Glutamatergic neuron (in vitro differentiated cells): Measurements from ENCODE around the gene PODXL2. TPM values are rescaled to one million over a fixed set of nuclear protein-coding genes. Genes with fewer than 3 reads are reported as not detected.

ENCODE experiments used
- DNase-seq: peaks from one replicate; pipeline ENCODE4 v3.0.0; 2022
- H3K27ac Mint-ChIP-seq: one replicate; pipeline ENCODE4 v1.8.0; 2020; ENCODE audit warnings: mild to moderate bottlenecking, mixed read lengths, inconsistent platforms; ENCODE audit not compliant: unreplicated experiment
- H3K27me3 Mint-ChIP-seq: one replicate; pipeline ENCODE4 v1.8.0; 2020; ENCODE audit warnings: mild to moderate bottlenecking, moderate library complexity, mixed read lengths, inconsistent platforms; ENCODE audit not compliant: unreplicated experiment
- H3K36me3 Mint-ChIP-seq: one replicate; pipeline ENCODE4 v1.8.0; 2020; ENCODE audit warnings: mild to moderate bottlenecking, mixed read lengths, inconsistent platforms; ENCODE audit not compliant: unreplicated experiment
- H3K4me1 Mint-ChIP-seq: one replicate; pipeline ENCODE4 v1.8.0; 2020; ENCODE audit warnings: mild to moderate bottlenecking, low read depth, mixed read lengths, inconsistent platforms; ENCODE audit not compliant: unreplicated experiment
- H3K4me3 Mint-ChIP-seq: one replicate; pipeline ENCODE4 v1.8.0; 2020; ENCODE audit warnings: mild to moderate bottlenecking, mixed read lengths, inconsistent platforms; ENCODE audit not compliant: unreplicated experiment
- H3K9me3 Mint-ChIP-seq: one replicate; pipeline ENCODE4 v1.8.0; 2020; ENCODE audit warnings: mild to moderate bottlenecking, moderate library complexity, mixed read lengths, inconsistent platforms; ENCODE audit not compliant: unreplicated experiment
- CTCF ChIP-seq: fragments of 200-600 bp; sonication (generic); IDR thresholded peaks from one replicate; pipeline ENCODE4 v1.5.0; 2021; ENCODE audit not compliant: partially characterized antibody, unreplicated experiment
- total RNA-seq: library from RNA; stranded (reverse); fragmentation: NEBNext Ultra II Directional; extraction: Animal tissue kit (Norgen Biotek cat#: 25700); gene quantifications from one replicate; pipeline ENCODE4 v1.2.1, GENCODE V29; 2021; ENCODE audit not compliant: unreplicated experiment

PODXL2 gene
- total RNA-seq, 1 donor from 2014 or later: 139 TPM

DNA sequence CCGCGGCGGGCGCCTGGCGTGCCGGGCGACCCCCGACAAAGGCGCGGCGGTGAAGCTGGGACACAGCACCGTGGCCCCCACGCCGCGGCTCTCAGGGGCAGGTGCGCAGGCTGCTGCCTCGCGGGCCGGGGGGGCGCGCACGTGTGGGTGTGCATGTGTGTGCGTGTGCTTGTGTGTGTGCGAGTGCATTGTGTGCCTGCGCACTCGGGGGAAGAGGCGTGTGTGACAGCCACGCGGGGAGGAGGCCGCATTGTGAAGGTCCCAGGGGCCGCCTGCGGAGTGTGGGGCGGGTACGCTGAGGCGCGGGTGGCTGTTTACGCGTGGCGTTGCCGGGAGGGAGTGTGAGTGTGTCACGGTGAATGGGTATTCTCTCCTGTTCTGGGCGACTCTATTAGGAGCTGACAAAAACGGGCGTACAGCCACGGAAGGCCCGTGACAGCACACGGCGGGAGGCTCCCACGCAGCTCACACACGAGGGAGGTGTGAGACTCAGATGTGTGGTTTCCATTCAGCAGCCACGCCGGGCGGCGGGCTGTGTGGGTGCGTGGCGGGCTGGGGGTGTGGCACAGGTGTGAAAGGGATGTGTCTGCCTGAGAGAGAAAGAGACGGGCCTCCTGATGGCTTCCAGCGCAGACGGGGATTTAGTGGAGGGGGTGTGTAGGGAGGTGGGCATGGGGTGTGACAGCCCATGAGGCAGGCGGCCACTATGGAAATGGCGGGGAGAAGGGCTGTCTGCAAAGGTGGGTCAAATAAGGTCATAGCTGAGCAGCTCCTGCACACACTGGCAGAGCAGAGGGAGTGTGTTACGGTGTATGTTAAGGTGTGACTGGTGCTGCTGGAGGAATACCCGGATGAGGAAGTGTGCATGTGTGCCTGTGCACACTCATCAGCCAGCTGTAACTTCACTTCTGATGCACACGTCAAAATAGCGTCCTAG lies 750 bp downstream of the PODXL2 start:
- TF ChIP-seq CTCF: no peak
- H3K9me3 Mint-ChIP-seq: peaks cover 20% of the 10 kb centered on the region
- H3K36me3 Mint-ChIP-seq: peaks cover 3% of the 10 kb centered on the region
- peak overlapping the region; percentile 93 for H3K4me3 Mint-ChIP-seq
- peak overlapping the region; percentile 88 for H3K27ac Mint-ChIP-seq
- H3K4me1 Mint-ChIP-seq: peaks cover 25% of the 10 kb centered on the region
- DNase-seq: peak; percentile 36
- H3K27me3 Mint-ChIP-seq: peaks cover 16% of the 10 kb centered on the region

- Mint-ChIP-seq H3K27ac (peak overlapping the region; percentile 88), H3K27me3 (peaks cover 16% of the 10 kb centered on the region), H3K36me3 (peaks cover 3% of the 10 kb centered on the region), H3K4me1 (peaks cover 27% of the 10 kb centered on the region), H3K4me3 (peak overlapping the region; percentile 93), H3K9me3 (peaks cover 20% of the 10 kb centered on the region)
- no peak for TF ChIP-seq CTCF
- DNase-seq: peak; percentile 48
Measured at GRCh38 chr3:127630811-127631714, 2.1 kb downstream of the PODXL2 start.

DNA sequence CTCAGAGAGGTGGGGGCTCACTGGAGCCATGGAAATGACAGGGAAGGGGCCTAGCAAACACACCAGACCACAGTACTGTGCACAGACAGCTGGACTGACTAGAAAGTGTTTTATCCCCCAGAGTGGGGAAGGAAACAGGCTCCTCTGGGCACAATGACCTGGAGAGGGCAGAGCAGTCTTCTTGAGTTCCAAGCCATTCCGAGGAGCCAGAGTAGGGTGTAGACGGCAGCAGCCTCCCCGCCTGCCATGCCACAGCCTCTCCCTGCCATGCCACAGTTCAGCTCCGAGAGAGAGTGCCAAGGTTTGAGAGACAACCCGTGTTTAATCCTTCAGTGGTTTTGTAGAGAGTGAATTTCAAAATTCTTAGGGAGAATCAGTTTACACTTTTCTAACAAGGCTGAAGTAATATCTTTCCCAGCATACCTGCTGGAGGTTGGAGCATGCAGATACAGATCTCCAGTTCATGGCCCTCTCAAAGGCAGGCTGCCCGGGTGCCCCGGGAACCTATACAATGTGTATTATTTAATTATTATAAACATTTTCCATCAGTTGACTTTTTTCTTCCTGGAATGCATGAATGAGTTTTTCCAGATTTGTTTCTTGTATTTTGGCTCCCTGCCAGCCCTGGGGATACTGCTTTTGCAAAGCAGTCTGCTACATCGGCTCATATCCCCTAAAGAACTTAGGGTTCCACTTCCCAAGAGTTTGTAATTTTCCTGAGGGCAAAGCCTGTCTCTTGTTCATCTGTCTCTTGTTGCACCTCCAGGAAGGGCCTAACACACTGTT lies 3.2 kb downstream of the PODXL2 start:
- Mint-ChIP-seq H3K27me3 (peaks cover 16% of the 10 kb centered on the region), H3K27ac (peak overlapping the region; percentile 13), H3K4me3 (peak overlapping the region; percentile 93), H3K4me1 (peaks cover 28% of the 10 kb centered on the region), H3K36me3 (peaks cover 3% of the 10 kb centered on the region), H3K9me3 (peaks cover 20% of the 10 kb centered on the region)
- TF ChIP-seq CTCF: no peak
- no peak for DNase-seq

DNA sequence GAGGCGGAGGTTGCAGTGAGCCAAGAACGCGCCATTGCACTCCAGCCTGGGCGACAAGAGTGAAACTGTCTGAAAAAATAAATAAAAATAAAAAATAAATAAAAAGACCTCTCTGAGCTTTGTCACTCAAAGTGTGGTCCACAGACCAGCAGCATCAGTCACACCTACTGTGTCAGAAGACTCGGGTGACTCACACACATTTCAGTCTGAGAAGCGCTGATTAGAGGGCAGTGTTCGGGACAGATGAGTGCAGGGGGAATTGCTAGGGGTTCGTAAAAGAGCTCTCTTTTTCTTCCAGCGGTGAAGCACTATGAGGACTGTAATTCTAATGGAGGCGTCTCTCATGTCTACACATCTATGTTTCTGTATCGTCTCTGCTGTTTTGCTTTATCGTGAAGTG lies 5.7 kb downstream of the PODXL2 start:
- H3K4me1 Mint-ChIP-seq: peaks cover 33% of the 10 kb centered on the region
- H3K9me3 Mint-ChIP-seq: peaks cover 13% of the 10 kb centered on the region
- peaks cover 8% of the 10 kb centered on the region for H3K27me3 Mint-ChIP-seq
- no peak overlapping the region for H3K27ac Mint-ChIP-seq
- H3K36me3 Mint-ChIP-seq: peaks cover 3% of the 10 kb centered on the region
- no peak overlapping the region for H3K4me3 Mint-ChIP-seq
- no peak for TF ChIP-seq CTCF
- DNase-seq: no peak
